ENCODE results near the gene FAM107B. TPM values are rescaled to one million over a fixed set of nuclear protein-coding genes. Genes with fewer than 3 reads are reported as not detected.

The FAM107B gene
- total and polyA plus RNA-seq, 2 of the 8 experiments (the other 6 are each of a cell fraction or from before 2014, with no cell fraction given) = 7.5 to 28.1 TPM

GRCh38 chr10:14498326-14498725 is 276.4 kb downstream of the FAM107B start:
- POLR2A ChIA-PET (ENCODE audit: partially characterized antibody) = no interaction called here
- Histone ChIP-seq H3K79me1 (ENCODE audit: low read depth, low read length) (no peaks in the 10 kb centered on the region), H2AFZ (ENCODE audit: low read length) (no peak overlapping the region), H3K23ac (ENCODE audit: insufficient read length) (no peak overlapping the region), H3K23me2 (ENCODE audit: low read depth, low read length) (no peaks in the 10 kb centered on the region), H3K4me2 (ENCODE audit: insufficient read depth in 1 of 2, low read depth in 2 of 2, low read length in 2 of 2) (no peak overlapping the region), H3K27me3 (replicated peaks in 1 of 4; ENCODE audit: control insufficient read depth in 3 of 4, extremely low read depth in 1 of 4, insufficient read depth in 3 of 4, low read length in 3 of 4) (no peaks in the 10 kb centered on the region), H2BK5ac (ENCODE audit: low read depth, low read length) (no peak overlapping the region), H3K27ac (ENCODE audit: low read depth, low read length) (no peak overlapping the region), H4K8ac (ENCODE audit: extremely low read depth, insufficient read depth, low read length) (no peak overlapping the region), H3K79me2 (ENCODE audit: control insufficient read depth in 1 of 2, insufficient read depth in 2 of 2, low read length in 2 of 2) (no peaks in the 10 kb centered on the region), H2BK15ac (ENCODE audit: low read length) (no peak overlapping the region), H3K4ac (replicated peaks; ENCODE audit: insufficient read length, low read depth, low read length) (no peak overlapping the region), H3K9me3 (ENCODE audit: insufficient read depth in 2 of 2, low read depth in 1 of 2, low read length in 1 of 2) (no peaks in the 10 kb centered on the region), H3K4me1 (replicated peaks in 1 of 4; ENCODE audit: control insufficient read depth in 3 of 4, insufficient read depth in 4 of 4, low read length in 3 of 4) (peaks cover 0 to 3% (median 0%) of the 10 kb centered on the region in 4 experiments; a peak in 1 of 7 replicates), H3K56ac (replicated peaks; ENCODE audit: insufficient read length, low read depth, low read length) (no peak overlapping the region), H2AK5ac (ENCODE audit: low read depth, low read length) (no peak overlapping the region), H3K36me3 (ENCODE audit: control insufficient read depth in 2 of 4, insufficient read depth in 4 of 4, low read length in 3 of 4) (no peaks in the 10 kb centered on the region), H4K91ac (replicated peaks; ENCODE audit: insufficient read length, low read length) (no peak overlapping the region), H3K18ac (ENCODE audit: extremely low read depth, low read length) (no peak overlapping the region), H3K9ac (replicated peaks in 1 of 4; ENCODE audit: extremely low read depth in 1 of 4, low read depth in 3 of 4, low read length in 3 of 4) (no peak overlapping the region), H4K20me1 (replicated peaks in 1 of 2; ENCODE audit: control insufficient read depth in 1 of 2, insufficient read depth in 2 of 2, low read length in 2 of 2) (no peaks in the 10 kb centered on the region), H3K14ac (ENCODE audit: insufficient read length) (no peak overlapping the region), H2BK120ac (replicated peaks; ENCODE audit: low read depth, low read length) (no peak overlapping the region), H2BK20ac (ENCODE audit: low read length) (no peak overlapping the region), H4K5ac (ENCODE audit: insufficient read length, low read depth, low read length) (no peak overlapping the region), H2BK12ac (ENCODE audit: low read depth, low read length) (no peak overlapping the region), H3K4me3 (ENCODE audit: extremely low read depth in 1 of 4, insufficient read depth in 2 of 4, low read depth in 3 of 4, low read length in 4 of 4) (no peak overlapping the region)
- 92% methylated on average over 7 of the region's 7 CpGs; no CpG with 5 or more reads in 1 of the 2 experiments for WGBS, 2 experiments (ENCODE audit: extremely low coverage in 1 of 2, insufficient coverage in 1 of 2, insufficient read length in 1 of 2, insufficient replicate concordance in 2 of 2, low coverage in 1 of 2, low lambda C conversion rate in 2 of 2, missing lambda C conversion rate in 1 of 2)
- no peak for TF ChIP-seq RAD21 (IDR thresholded peaks at IDR 0.05 in 1 of 2, conservative IDR thresholded peaks at IDR 0.05 in 1 of 2; ENCODE audit: low read depth in 2 of 2, low read length in 2 of 2)
- no peak for TF ChIP-seq POU5F1 (IDR thresholded peaks at IDR 0.05; ENCODE audit: low read depth, low read length)
- no peak for TF ChIP-seq GABPA (IDR thresholded peaks at IDR 0.05; ENCODE audit: borderline replicate concordance, insufficient read depth, low read length)
- CTCF ChIA-PET (ENCODE audit: partially characterized antibody) = interaction anchor here (1.0 to 2.0 kb wide), 11 partner anchors 10 to 462 kb away, joined by 3 to 8 read pairs (median 5); no protein-coding TSS in a partner anchor
- no peak for DNase-seq (ENCODE audit: low read depth in 1 of 2, low spot score in 2 of 2)
- no peak for FAIRE-seq

Measured in H1 (cell line).